PC-9 (cell line): Measurements from ENCODE around the gene FAM3D.

Source experiments
- CTCF ChIP-seq: fragments of 200-600 bp; sonication (generic); conservative IDR thresholded peaks from 2 replicates; pipeline ENCODE4 v1.6.1; 2017; ENCODE audit warnings: mixed run types, antibody characterized with exemption, mild to moderate bottlenecking, moderate library complexity
- EZH2 ChIP-seq: fragments of 200-600 bp; sonication (generic); IDR thresholded peaks from 2 replicates; pipeline ENCODE4 v1.8.0; 2017; ENCODE audit warnings: antibody characterized with exemption, low read depth

- TF ChIP-seq CTCF (no peak), EZH2 (no peak)
Observed at GRCh38 chr3:58658508-58658907, 8.1 kb downstream of the FAM3D start.
